Thyroid gland (tissue), 4 donors: ENCODE results near the gene SH3RF3.

ENCODE experiments used
- POLR2A ChIP-seq, 2 donors: fragments of 450-650 bp; IDR thresholded peaks; one replicate each; pipeline ENCODE4 v1.6.1; 2017; ENCODE audit warnings: antibody characterized with exemption in 2 of 2, mild to moderate bottlenecking in 2 of 2, moderate library complexity in 1 of 2
- TF ChIP-seq, protein P1 (sequence below), 6 experiments: fragments of 200-600 bp in 3 of 6; fragments of 450-650 bp in 3 of 6; sonication (generic) in 3 of 6; IDR thresholded peaks; one replicate each; pipeline ENCODE4 v1.5.1; 2016 to 2019; ENCODE audit warnings: antibody characterized with exemption in 6 of 6, mild to moderate bottlenecking in 2 of 6, inconsistent platforms in 1 of 6, moderate library complexity in 1 of 6

DNA sequence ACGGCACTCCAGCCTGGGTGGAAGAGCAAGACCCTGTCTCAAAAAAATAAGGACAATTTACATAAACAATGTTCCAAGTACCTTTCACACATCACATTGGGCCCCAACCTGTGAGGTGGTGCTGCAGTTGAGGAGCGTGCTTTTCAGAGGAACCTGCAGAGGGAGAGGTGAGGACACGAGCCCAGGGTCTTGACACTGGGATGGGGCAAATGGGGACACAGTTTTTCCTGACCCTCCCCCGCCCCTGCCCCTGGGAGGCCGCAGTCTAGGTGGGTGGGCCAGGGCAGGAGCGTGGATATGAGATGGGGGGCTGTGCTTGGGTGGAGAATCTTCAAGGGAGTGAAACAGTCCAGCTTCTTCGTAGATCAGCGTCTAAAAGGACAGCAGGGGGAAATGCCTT lies 371.9 kb downstream of the SH3RF3 start:
- TF ChIP-seq, protein P1, sequence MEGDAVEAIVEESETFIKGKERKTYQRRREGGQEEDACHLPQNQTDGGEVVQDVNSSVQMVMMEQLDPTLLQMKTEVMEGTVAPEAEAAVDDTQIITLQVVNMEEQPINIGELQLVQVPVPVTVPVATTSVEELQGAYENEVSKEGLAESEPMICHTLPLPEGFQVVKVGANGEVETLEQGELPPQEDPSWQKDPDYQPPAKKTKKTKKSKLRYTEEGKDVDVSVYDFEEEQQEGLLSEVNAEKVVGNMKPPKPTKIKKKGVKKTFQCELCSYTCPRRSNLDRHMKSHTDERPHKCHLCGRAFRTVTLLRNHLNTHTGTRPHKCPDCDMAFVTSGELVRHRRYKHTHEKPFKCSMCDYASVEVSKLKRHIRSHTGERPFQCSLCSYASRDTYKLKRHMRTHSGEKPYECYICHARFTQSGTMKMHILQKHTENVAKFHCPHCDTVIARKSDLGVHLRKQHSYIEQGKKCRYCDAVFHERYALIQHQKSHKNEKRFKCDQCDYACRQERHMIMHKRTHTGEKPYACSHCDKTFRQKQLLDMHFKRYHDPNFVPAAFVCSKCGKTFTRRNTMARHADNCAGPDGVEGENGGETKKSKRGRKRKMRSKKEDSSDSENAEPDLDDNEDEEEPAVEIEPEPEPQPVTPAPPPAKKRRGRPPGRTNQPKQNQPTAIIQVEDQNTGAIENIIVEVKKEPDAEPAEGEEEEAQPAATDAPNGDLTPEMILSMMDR (IDR thresholded peaks at IDR 0.05) = no peak
- TF ChIP-seq POLR2A (IDR thresholded peaks at IDR 0.05) = no peak
